Esophagus muscularis mucosa (tissue), 4 donors: Measurements from ENCODE around the gene CSTF2T. TPM values are rescaled to one million over a fixed set of nuclear protein-coding genes. Genes with fewer than 3 reads are reported as not detected.

Experiments used
- DNase-seq: peaks from one replicate; pipeline ENCODE4 v3.0.0-alpha.2; 2017; ENCODE audit errors: extremely low spot score
- H3K27ac ChIP-seq, 4 donors: fragments of 200-600 bp; sonication (generic); replicated peaks in 1 of 4; 1 replicate in 3 of 4; 2 replicates in 1 of 4; pipeline ENCODE4 v1.5.1; 2016 to 2019; ENCODE audit warnings: mild to moderate bottlenecking in 1 of 4
- H3K27me3 ChIP-seq, 4 donors: fragments of 200-600 bp; sonication (generic); one replicate each; pipeline versions ENCODE4 v1.5.1 to v1.6.0; 2016 to 2019
- H3K36me3 ChIP-seq, 4 donors: fragments of 200-600 bp; sonication (generic); one replicate each; pipeline ENCODE4 v1.5.1; 2016 to 2019
- H3K4me1 ChIP-seq, 4 donors: fragments of 200-600 bp; sonication (generic); one replicate each; pipeline ENCODE4 v1.5.1; 2016 to 2019
- H3K4me3 ChIP-seq, 4 donors: fragments of 200-600 bp; sonication (generic); 1 replicate in 2 of 4; 2 replicates in 2 of 4; pipeline ENCODE4 v1.5.1; 2016 to 2019; ENCODE audit warnings: mild to moderate bottlenecking in 4 of 4, moderate library complexity in 1 of 4
- H3K9me3 ChIP-seq, 4 donors: fragments of 200-600 bp; sonication (generic); 1 replicate in 3 of 4; 2 replicates in 1 of 4; pipeline ENCODE4 v1.5.1; 2016 to 2019
- CTCF ChIP-seq, 3 experiments: fragments of 200-600 bp in 2 of 3; fragments of 450-650 bp in 1 of 3; sonication (generic) in 2 of 3; IDR thresholded peaks; one replicate each; pipeline ENCODE4 v1.5.1; 2017 to 2019; ENCODE audit warnings: antibody characterized with exemption in 3 of 3, mild to moderate bottlenecking in 2 of 3, moderate library complexity in 1 of 3
- EP300 ChIP-seq: sonication (generic); formaldehyde crosslinking; IDR thresholded peaks from one replicate; pipeline ENCODE4 v1.6.1; 2017; ENCODE audit warnings: antibody characterized with exemption
- POLR2A ChIP-seq: fragments of 450-650 bp; IDR thresholded peaks from one replicate; pipeline ENCODE4 v1.6.1; 2017; ENCODE audit warnings: antibody characterized with exemption, moderate library complexity, mild to moderate bottlenecking, low read depth
- POLR2AphosphoS5 ChIP-seq, 2 donors: sonication (generic); formaldehyde crosslinking; IDR thresholded peaks; one replicate each; pipeline ENCODE4 v1.6.1; 2017; ENCODE audit warnings: antibody characterized with exemption in 2 of 2
- WGBS: methylation state at CpG from one replicate; pipeline ENCODE4 v1.1.5; 2018; 5-methylcytosine and 5-hydroxymethylcytosine counted together
- intact Hi-C: fragments of 100-400 bp; cut with DNase I; formaldehyde crosslinking; loops from one replicate; pipeline ENCODE4 v1.15.1; 2023
- total RNA-seq, 4 donors: library from RNA; depleted of rRNA; stranded (reverse); fragments of >200 nt; gene quantifications; one replicate each; pipeline versions ENCODE4 v1.1.0 to v1.2.1, GENCODE V29; 2016

CSTF2T gene
- total RNA-seq, 4 donors from 2014 or later = 18.3 to 35.1 (median 25.5) TPM

- Histone ChIP-seq H3K27me3 (no peaks in the 10 kb centered on the region), H3K4me1 (peaks cover 35 to 46% (median 39%) of the 10 kb centered on the region in 4 donors), H3K36me3 (peaks cover 0 to 12% (median 5%) of the 10 kb centered on the region in 4 donors), H3K27ac (peak overlapping the region; percentile 82 to 93 (median 88)), H3K4me3 (peak overlapping the region; percentile 73 to 85 (median 81)), H3K9me3 (no peaks in the 10 kb centered on the region)
- 22% methylated on average over 12 of the region's 12 CpGs for WGBS
- TF ChIP-seq CTCF (IDR thresholded peaks at IDR 0.05) = no peak
- TF ChIP-seq POLR2A = no peak
- TF ChIP-seq EP300 = no peak
- no peak for TF ChIP-seq POLR2AphosphoS5 (IDR thresholded peaks at IDR 0.05)
- DNase-seq = no peak
- intact Hi-C loops = no loop called here
Observed at GRCh38 chr10:51700228-51700817, 928 bp upstream of the CSTF2T start.

DNA sequence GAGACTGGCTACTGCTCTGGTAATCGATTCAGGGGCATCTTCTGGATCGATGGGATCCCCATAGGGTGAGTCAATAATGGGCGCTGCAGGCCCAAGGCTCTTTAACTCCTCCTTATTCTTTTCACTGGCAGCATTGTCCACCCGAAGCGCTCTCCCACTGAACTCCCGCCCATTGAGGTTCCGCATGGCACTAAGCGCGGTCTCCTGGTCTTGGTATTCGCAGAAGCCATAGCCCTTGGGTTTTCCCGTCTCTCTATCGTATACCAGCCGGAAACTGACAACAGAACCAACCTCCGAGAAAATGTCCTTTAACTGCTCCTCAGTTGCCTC lies 285 bp downstream of the CSTF2T start:
- intact Hi-C loops = loop anchor here (10.0 kb wide), 1 partner anchor 634 kb away; no protein-coding TSS in a partner anchor
- Histone ChIP-seq H3K4me1 (peaks cover 44 to 55% (median 47%) of the 10 kb centered on the region in 4 donors), H3K4me3 (peak overlapping the region; percentile 73 to 85 (median 81)), H3K27ac (peak overlapping the region; percentile 82 to 93 (median 88)), H3K27me3 (no peaks in the 10 kb centered on the region), H3K36me3 (peaks cover 0 to 12% (median 5%) of the 10 kb centered on the region in 4 donors), H3K9me3 (no peaks in the 10 kb centered on the region)
- no peak for DNase-seq
- TF ChIP-seq CTCF (IDR thresholded peaks at IDR 0.05) = no peak
- no peak for TF ChIP-seq POLR2AphosphoS5 (IDR thresholded peaks at IDR 0.05)
- TF ChIP-seq POLR2A = no peak
- TF ChIP-seq EP300 = no peak
- under 1% methylated on average over 14 of the region's 14 CpGs for WGBS

- H3K36me3 ChIP-seq = peaks cover 0 to 12% (median 5%) of the 10 kb centered on the region in 4 donors
- intact Hi-C loops = loop anchor here (10.0 kb wide), 1 partner anchor 634 kb away; no protein-coding TSS in a partner anchor
- 100% methylated on average over 1 of the region's 8 CpGs for WGBS
- no peak for TF ChIP-seq EP300
- H3K9me3 ChIP-seq = no peaks in the 10 kb centered on the region
- H3K27ac ChIP-seq = peak overlapping the region; percentile 82 to 93 (median 88)
- peak overlapping the region; percentile 73 to 85 (median 81) for H3K4me3 ChIP-seq
- no peak for DNase-seq
- H3K27me3 ChIP-seq = no peaks in the 10 kb centered on the region
- peaks cover 44 to 57% (median 50%) of the 10 kb centered on the region in 4 donors for H3K4me1 ChIP-seq
Observed at GRCh38 chr10:51698473-51699063, 827 bp downstream of the CSTF2T start.

- Histone ChIP-seq H3K9me3 (no peaks in the 10 kb centered on the region), H3K27me3 (no peaks in the 10 kb centered on the region), H3K27ac (peak overlapping the region in 3 of 4 donors; percentile 1 to 35 (median 10)), H3K4me3 (no peak overlapping the region), H3K36me3 (peaks cover 0 to 12% (median 5%) of the 10 kb centered on the region in 4 donors), H3K4me1 (peaks cover 44 to 57% (median 50%) of the 10 kb centered on the region in 4 donors)
- no peak for DNase-seq
- TF ChIP-seq EP300 = no peak
- TF ChIP-seq POLR2A = no peak
- no peak for TF ChIP-seq CTCF (IDR thresholded peaks at IDR 0.05)
- no peak for TF ChIP-seq POLR2AphosphoS5 (IDR thresholded peaks at IDR 0.05)
- 62% methylated on average over 1 of the region's 1 CpG for WGBS
- intact Hi-C loops = loop anchor here (10.0 kb wide), 1 partner anchor 631 kb away; no protein-coding TSS in a partner anchor
Observed at GRCh38 chr10:51696251-51696650, 3.1 kb downstream of the CSTF2T start.

DNA sequence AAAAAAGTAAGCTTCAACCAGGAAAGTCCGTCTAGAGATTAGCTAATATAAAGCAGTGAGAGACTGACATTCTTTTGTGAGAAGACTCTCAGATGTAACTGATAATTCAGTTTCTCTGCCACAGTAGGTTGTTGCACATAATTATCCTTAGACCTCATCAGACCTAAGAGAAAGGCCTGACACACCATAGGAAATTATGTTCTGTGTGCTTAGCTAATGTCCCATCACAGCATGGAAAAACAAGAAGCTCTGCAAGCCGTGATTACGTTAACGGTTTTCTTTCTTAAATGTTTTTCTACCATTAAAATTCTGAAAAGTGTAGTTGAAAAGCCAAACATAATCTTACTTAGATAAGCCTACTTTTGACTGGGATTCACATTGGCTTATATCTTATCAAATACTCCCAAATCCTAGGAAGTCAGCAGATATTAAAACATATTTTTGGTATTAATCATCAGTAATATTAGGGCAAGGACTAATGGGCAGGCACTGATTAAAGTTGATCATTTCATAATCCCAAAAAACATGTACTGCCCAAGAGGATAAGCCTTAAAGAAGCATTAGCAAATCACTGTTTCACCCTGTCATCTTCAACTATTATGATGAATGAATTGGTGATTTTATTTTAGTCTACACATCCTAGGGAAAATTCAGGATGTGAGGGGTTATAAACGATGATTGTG lies 5.2 kb downstream of the CSTF2T start:
- H3K27me3 ChIP-seq = no peaks in the 10 kb centered on the region
- peaks cover 43 to 53% (median 46%) of the 10 kb centered on the region in 4 donors for H3K4me1 ChIP-seq
- intact Hi-C loops = loop anchor here (10.0 kb wide), 1 partner anchor 629 kb away; no protein-coding TSS in a partner anchor
- no peaks in the 10 kb centered on the region for H3K9me3 ChIP-seq
- no peak overlapping the region for H3K4me3 ChIP-seq
- H3K36me3 ChIP-seq = peaks cover 0 to 12% (median 5%) of the 10 kb centered on the region in 4 donors
- DNase-seq = no peak
- 85% methylated on average over 5 of the region's 5 CpGs for WGBS
- H3K27ac ChIP-seq = peak overlapping the region in 1 of 4 donors; percentile 29
- TF ChIP-seq CTCF (IDR thresholded peaks at IDR 0.05) = no peak
- no peak for TF ChIP-seq EP300
- no peak for TF ChIP-seq POLR2AphosphoS5 (IDR thresholded peaks at IDR 0.05)
- no peak for TF ChIP-seq POLR2A
